ENCODE measurements around the gene BAIAP3. TPM values are rescaled to one million over a fixed set of nuclear protein-coding genes. Genes with fewer than 3 reads are reported as not detected.

BAIAP3 gene
- total RNA-seq, 1 experiment from 2014 or later = 4.5 TPM

DNA sequence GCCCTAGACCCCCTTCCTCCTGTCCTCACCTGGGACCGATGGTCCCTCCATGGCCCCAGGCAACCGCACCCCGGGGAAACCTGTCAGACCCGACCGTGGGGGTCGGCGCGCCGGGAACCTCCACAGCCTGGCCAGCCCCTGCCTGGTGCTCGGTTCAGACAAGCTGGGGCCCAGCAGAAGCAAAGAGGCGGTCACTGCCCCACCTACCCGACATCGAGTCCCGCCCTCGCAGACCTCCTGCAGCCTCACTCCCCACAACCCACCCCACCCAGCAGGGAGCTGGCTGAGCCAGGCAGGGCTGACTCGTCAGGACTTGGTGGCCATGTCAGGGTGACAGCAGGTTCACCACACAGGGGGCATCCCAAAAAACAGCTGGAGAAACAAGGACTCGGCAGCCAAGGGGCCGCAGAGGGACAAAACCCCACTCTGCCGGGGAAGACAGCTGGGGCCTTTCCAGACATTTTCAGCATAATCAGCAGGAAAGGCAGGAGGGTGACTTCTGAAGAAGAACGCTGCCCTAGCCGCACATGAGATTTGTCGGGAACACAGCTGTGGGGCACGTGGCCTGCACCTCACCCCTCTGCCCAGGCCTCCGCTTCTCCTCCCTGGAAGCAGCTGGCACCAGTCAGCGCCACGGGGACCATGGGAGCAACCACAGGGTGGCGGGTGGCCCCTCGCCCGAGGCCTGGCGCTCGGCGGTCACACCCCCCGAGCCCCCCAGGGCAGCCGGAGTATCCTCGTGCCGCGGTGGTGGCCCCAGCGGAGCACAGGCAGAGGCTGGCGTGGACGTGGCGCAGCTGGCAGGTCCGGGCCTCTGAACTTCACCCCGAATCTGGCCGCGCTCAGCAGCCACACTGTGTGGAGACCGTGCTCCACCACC, 41.2 kb downstream of the BAIAP3 start:
- in situ Hi-C loops (cut with HindIII; ENCODE audit: low pct_unique_long_range_greater_than_20kb, low sequenced_read_pairs) = no loop called here
- DNase-seq (ENCODE audit: low read depth) = no peak

DNA sequence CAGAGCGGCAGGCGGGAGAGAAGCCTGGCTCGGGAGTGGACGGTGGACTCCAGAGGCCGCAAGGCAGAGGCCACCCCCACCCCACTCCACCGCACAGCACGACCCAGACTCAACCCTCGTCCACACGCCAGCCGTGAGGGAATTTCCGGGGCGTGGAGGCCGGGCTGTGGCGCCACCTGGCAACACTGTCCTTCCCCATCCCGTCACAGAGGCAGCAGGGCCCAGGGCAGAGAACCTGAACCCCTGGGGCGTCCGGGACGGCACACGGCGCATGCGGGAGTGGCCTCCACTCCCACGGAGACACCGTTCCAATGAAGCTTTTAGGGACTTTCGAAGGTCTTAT, 41.8 kb downstream of the BAIAP3 start:
- in situ Hi-C loops (cut with HindIII; ENCODE audit: low pct_unique_long_range_greater_than_20kb, low sequenced_read_pairs) = no loop called here
- DNase-seq (ENCODE audit: low read depth) = no peak

- in situ Hi-C loops (cut with HindIII; ENCODE audit: low pct_unique_long_range_greater_than_20kb, low sequenced_read_pairs) = no loop called here
- no peak for DNase-seq (ENCODE audit: low read depth)
Observed at GRCh38 chr16:1375741-1376410, 42.4 kb downstream of the BAIAP3 start.

GRCh38 chr16:1377406-1378010, 44.1 kb downstream of the BAIAP3 start:
- peak; percentile 55 for DNase-seq (ENCODE audit: low read depth)
- in situ Hi-C loops (cut with HindIII; ENCODE audit: low pct_unique_long_range_greater_than_20kb, low sequenced_read_pairs) = no loop called here

GRCh38 chr16:1378087-1378803, 44.8 kb downstream of the BAIAP3 start:
- no peak for DNase-seq (ENCODE audit: low read depth)
- in situ Hi-C loops (cut with HindIII; ENCODE audit: low pct_unique_long_range_greater_than_20kb, low sequenced_read_pairs) = no loop called here

DNA sequence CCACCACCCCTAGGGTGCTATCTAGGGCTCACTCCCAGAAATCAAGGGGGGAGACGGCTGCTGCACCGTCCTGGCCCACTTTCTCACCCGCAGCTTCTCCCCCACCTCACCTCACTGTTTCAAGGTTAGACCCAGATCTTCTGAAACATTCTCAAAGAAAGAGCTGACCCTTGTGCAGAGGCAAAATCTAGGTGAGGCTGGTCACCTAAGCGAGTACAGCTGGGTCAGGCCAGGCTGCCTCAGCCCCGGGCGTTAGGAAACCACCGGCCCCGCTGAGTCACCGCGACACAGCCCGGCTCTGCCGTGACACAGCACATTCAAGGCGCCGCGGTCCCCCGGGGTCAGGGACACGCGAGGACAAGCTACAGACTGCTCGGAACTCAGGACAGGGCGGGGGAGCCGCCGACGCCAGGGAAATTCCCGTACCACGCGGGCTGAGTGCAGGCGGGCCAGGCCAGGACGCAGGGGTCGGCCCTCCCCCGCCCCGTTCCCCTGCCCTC, 45.4 kb downstream of the BAIAP3 start:
- in situ Hi-C loops (cut with HindIII; ENCODE audit: low pct_unique_long_range_greater_than_20kb, low sequenced_read_pairs) = no loop called here
- DNase-seq (ENCODE audit: low read depth) = peak; percentile 81

DNA sequence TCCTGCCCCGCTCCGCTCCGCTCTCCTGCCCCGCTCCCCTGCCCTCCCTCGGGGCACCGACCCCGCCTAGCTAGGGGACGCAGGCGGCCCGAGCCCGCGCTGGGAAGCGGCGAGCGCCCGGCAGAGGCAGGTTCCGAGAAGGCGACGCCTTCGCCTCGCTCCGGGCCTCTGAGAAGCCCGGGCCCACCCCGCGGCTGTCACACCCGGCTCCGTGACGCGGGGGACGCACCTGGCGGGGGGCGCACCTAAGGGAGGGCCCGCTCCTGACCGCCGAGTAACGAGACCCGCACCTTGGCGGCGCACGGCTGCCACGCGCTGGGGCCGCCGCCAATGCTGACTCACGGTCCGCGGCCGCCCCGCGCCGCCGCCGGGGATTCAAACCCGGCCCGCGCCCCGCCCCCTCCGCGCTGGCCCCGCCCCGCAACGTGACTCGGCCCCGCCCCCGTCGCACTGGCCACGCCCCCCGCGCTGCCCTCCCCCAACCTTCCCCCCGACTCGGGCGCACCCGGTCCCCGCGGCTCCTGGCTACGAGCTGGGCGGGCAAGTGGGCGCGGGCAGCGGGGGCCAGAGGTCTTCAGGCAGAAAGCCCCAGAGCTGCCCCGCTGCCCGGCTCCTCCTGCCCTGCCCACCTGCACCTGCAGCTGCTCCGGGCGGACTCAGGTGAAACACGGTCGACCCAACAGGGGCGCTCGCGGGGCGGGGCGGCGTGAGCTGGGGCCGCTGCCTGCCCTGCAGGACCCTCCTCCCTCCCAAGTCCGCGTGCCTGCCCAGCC, 46.0 kb downstream of the BAIAP3 start:
- in situ Hi-C loops (cut with HindIII; ENCODE audit: low pct_unique_long_range_greater_than_20kb, low sequenced_read_pairs) = no loop called here
- DNase-seq (ENCODE audit: low read depth) = peak; percentile 73

DNA sequence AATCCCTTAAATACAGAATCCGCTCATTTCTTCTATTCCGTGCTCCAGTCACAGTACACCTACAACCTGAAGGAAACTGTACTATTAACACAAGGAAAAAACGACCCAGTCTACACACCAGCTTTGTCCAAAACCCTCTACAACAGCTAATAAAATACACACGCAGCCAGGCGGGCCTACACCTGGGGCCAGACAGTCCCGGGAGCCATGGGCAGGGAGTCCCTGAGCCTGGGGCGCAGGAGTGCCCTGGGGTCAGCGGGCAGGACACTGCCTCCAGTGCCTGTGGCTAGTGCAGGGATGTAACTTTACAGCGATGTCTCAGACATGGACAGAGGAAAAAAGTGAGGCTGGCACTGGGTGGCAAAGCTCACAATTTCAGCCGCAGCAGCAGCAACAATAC, 46.8 kb downstream of the BAIAP3 start:
- in situ Hi-C loops (cut with HindIII; ENCODE audit: low pct_unique_long_range_greater_than_20kb, low sequenced_read_pairs) = no loop called here
- no peak for DNase-seq (ENCODE audit: low read depth)

- DNase-seq (ENCODE audit: low read depth) = no peak
- in situ Hi-C loops (cut with HindIII; ENCODE audit: low pct_unique_long_range_greater_than_20kb, low sequenced_read_pairs) = no loop called here
Observed at GRCh38 chr16:1381612-1382406, 48.4 kb downstream of the BAIAP3 start.

DNA sequence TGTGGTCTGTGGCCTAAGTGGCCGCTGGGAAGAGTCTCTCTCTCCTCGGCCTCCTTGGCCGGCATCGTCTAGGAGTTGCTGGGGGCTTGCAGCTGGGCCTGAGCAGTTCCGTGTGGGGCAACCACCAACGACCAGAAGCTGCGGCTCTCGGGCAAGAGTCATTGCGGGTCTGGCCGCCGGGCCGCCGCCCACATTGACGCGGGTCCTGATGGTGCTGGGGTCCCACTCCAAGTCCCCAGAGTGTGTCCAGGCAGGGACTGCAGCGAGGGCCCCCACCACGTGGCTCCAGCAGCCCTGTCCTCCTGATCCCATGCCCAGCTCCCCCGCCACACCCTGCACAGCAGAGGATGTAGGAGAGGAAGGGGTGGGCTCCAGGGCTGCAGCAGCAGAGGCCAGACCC, 50.1 kb downstream of the BAIAP3 start:
- in situ Hi-C loops (cut with HindIII; ENCODE audit: low pct_unique_long_range_greater_than_20kb, low sequenced_read_pairs) = no loop called here

DNA sequence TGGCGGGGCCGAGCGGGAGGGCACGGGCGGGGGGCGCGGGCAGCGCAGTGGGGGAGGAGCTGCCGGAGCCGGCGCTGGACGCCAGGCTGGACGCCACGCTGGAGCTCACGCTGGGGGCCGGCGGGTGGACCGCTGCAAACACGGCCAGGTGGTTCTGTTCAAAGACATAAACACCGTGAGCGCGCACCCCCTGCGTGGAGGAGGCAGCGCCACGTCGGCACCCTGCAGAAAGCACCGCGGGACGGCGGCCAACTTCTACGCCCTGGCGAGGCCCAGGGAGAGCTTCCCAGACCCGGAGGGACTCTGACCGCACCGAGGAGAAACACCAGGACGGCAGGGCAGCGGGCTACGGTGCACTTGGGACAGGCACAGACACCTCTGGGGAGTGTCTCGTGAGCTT, 51.8 kb downstream of the BAIAP3 start:
- in situ Hi-C loops (cut with HindIII; ENCODE audit: low pct_unique_long_range_greater_than_20kb, low sequenced_read_pairs) = no loop called here
- no peak for DNase-seq (ENCODE audit: low read depth)

More for the DNA sequence above, 50.1 kb downstream of the BAIAP3 start:
- DNase-seq (ENCODE audit: low read depth) = no peak

DNA sequence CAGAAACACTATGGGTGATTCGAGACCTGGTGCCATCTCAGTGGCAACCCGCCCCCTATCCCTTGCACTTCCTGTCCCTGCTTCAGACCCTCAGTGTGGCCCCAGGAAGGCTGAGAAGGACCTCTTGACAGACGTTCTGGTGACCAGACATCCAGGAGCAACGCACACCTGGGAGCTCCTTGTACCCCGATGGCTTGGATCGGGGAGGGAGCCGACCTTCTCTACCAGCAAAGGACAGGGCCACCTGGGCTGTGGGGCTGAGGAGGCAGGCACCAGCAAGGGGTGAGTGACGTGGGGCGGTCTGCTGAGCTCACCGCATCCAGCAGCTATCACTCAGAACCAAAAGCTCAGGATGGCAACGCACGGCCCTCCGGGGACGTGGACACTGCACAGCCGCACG, 53.9 kb downstream of the BAIAP3 start:
- in situ Hi-C loops (cut with HindIII; ENCODE audit: low pct_unique_long_range_greater_than_20kb, low sequenced_read_pairs) = no loop called here
- DNase-seq (ENCODE audit: low read depth) = no peak

GRCh38 chr16:1389762-1390161, 56.3 kb downstream of the BAIAP3 start:
- no peak for DNase-seq (ENCODE audit: low read depth)
- in situ Hi-C loops (cut with HindIII; ENCODE audit: low pct_unique_long_range_greater_than_20kb, low sequenced_read_pairs) = no loop called here

DNA sequence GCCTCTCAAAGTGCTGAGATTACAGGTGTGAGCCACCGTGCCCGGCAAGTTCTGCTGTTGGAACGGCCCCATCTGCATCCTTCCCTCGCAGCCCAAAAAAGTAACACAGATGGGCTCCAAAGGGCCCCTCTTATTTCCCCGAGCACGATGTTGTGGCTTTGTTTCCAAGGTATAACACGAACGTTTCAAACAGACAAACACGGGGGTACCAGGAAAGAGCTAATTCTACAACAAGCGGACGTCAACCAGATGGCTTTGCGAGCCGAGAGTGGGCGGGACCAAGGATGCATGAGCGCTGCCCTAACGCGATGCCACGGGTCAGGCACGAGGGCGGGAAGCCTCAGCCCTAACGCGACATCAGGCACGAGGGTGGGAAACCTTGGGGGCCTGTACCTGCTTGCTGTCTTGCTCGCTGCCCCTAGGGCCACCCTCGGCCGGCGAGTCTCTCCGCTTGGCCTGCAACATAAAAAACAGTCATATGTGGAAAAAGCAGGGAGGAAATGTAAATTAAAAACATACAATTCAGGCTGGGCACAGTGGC, 56.9 kb downstream of the BAIAP3 start:
- in situ Hi-C loops (cut with HindIII; ENCODE audit: low pct_unique_long_range_greater_than_20kb, low sequenced_read_pairs) = no loop called here
- DNase-seq (ENCODE audit: low read depth) = no peak

- in situ Hi-C loops (cut with HindIII; ENCODE audit: low pct_unique_long_range_greater_than_20kb, low sequenced_read_pairs) = no loop called here
- no peak for DNase-seq (ENCODE audit: low read depth)
Observed at GRCh38 chr16:1392826-1393225, 59.4 kb downstream of the BAIAP3 start.

DNA sequence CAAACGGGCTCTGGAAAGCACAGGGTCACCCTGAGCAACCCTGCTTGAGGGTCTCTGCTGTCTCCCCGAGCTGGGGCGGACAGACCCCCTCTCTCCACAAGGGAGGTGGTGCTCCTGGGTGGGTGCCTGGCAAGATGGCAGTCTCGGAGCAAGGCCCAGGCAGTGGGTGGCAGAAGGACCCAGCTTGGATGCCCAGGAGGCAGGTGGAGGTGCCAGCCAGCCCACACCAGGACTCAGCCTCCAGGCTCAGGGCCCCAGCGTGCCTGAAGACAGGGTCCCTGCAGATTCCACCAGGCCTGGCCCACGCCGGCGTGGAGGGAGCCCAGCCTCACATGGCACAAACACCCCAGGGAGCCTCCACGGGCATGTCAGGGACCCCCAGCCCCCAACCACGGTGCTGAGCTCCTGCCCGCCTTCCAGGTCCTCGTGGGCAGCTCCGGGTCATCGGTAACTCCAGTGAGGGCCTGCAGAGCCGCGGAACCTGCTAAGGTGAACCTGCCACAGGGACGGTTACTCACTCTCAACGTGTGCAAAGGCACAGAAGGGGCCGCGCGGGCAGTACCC, 60.2 kb downstream of the BAIAP3 start:
- no peak for DNase-seq (ENCODE audit: low read depth)
- in situ Hi-C loops (cut with HindIII; ENCODE audit: low pct_unique_long_range_greater_than_20kb, low sequenced_read_pairs) = no loop called here
